Fibroblast of villous mesenchyme (primary cell): Measurements from ENCODE around the gene ZNF548. TPM values are rescaled to one million over a fixed set of nuclear protein-coding genes. Genes with fewer than 3 reads are reported as not detected.

ENCODE experiments used
- DNase-seq: peaks from one replicate; pipeline ENCODE4 v3.0.0-alpha.2; 2010; ENCODE audit warnings: low read depth
- H3K4me3 ChIP-seq: 2 replicates; pipeline ENCODE4 v1.5.1; 2011; ENCODE audit warnings: low read depth, mild to moderate bottlenecking, low read length
- CTCF ChIP-seq: IDR thresholded peaks from 2 replicates; pipeline ENCODE4 v1.5.1; 2012; ENCODE audit warnings: low read depth, mild to moderate bottlenecking, low read length; ENCODE audit not compliant: insufficient read depth
- total RNA-seq: library from RNA; depleted of rRNA; stranded (reverse); fragments of >200 nt; gene quantifications from 2 replicates; pipeline ENCODE4 v1.2.3, GENCODE V29; 2012

The ZNF548 gene
- total RNA-seq, 1 donor, result 19.0 TPM

- TF ChIP-seq CTCF, result no peak
- DNase-seq, result no peak
- no peak overlapping the region for H3K4me3 ChIP-seq
Observed at GRCh38 chr19:57357406-57357805, 32.2 kb upstream of the ZNF548 start.

GRCh38 chr19:57359300-57359699, 30.4 kb upstream of the ZNF548 start:
- no peak for DNase-seq
- no peak overlapping the region for H3K4me3 ChIP-seq
- TF ChIP-seq CTCF, result no peak

- no peak for TF ChIP-seq CTCF
- peak overlapping the region; percentile 64 for H3K4me3 ChIP-seq
- no peak for DNase-seq
Observed at GRCh38 chr19:57362419-57362818, 27.2 kb upstream of the ZNF548 start.

GRCh38 chr19:57362997-57363687, 26.5 kb upstream of the ZNF548 start, which contains the start of the genes TRAPPC2B and ZNF547:
Gene TRAPPC2B (plus strand): TSS chr19:57363551. CDS start chr19:57364834, 1,283 bp downstream.
Gene ZNF547 (plus strand): TSS chr19:57363551. CDS start chr19:57368556, 5,005 bp downstream.
- DNase-seq, result peak; percentile 100
- no peak for TF ChIP-seq CTCF
- peak within 1 kb of the TSS; percentile 72 for H3K4me3 ChIP-seq

GRCh38 chr19:57363688-57364181, 25.9 kb upstream of the ZNF548 start:
- no peak for TF ChIP-seq CTCF
- DNase-seq, result peak; percentile 21
- H3K4me3 ChIP-seq, result peak overlapping the region; percentile 72

- no peak for DNase-seq
- H3K4me3 ChIP-seq, result no peak overlapping the region
- TF ChIP-seq CTCF, result no peak
Observed at GRCh38 chr19:57366776-57367175, 22.9 kb upstream of the ZNF548 start.
